Bronchial epithelial cell (primary cell): Measurements from ENCODE around the gene TBC1D9B. TPM values are rescaled to one million over a fixed set of nuclear protein-coding genes. Genes with fewer than 3 reads are reported as not detected.

ENCODE experiments used
- DNase-seq: peaks from one replicate; pipeline ENCODE4 v3.0.0-alpha.2; 2010; ENCODE audit warnings: low read depth
- FAIRE-seq: peaks from 2 replicates; lab custom pipeline; 2011; peaks lifted over from hg19 to GRCh38; lab: Jason Lieb, UNC
- H3K27me3 ChIP-seq: 2 replicates; pipeline ENCODE4 v1.5.1; 2011; ENCODE audit warnings: low read length; ENCODE audit not compliant: control insufficient read depth, insufficient read depth
- H3K36me3 ChIP-seq: 2 replicates; pipeline ENCODE4 v1.5.1; 2011; ENCODE audit warnings: low read length; ENCODE audit not compliant: control insufficient read depth, insufficient read depth
- H3K4me3 ChIP-seq: 2 replicates; pipeline ENCODE4 v1.5.1; 2011; ENCODE audit warnings: mild to moderate bottlenecking, low read depth, low read length, control low read depth
- total RNA-seq: library from RNA; depleted of rRNA; stranded (reverse); fragments of >200 nt; gene quantifications from 2 replicates; pipeline ENCODE4 v1.2.1, GENCODE V29; 2014
- TF ChIP-seq, protein P1 (sequence below): IDR thresholded peaks from 2 replicates; pipeline ENCODE4 v1.5.1; 2011; ENCODE audit warnings: mild to moderate bottlenecking, moderate library complexity, low read length, control low read depth, inconsistent platforms; ENCODE audit not compliant: insufficient read depth, severe bottlenecking

TBC1D9B gene
- total RNA-seq, 1 donor from 2014 or later: 37.6 TPM

DNA sequence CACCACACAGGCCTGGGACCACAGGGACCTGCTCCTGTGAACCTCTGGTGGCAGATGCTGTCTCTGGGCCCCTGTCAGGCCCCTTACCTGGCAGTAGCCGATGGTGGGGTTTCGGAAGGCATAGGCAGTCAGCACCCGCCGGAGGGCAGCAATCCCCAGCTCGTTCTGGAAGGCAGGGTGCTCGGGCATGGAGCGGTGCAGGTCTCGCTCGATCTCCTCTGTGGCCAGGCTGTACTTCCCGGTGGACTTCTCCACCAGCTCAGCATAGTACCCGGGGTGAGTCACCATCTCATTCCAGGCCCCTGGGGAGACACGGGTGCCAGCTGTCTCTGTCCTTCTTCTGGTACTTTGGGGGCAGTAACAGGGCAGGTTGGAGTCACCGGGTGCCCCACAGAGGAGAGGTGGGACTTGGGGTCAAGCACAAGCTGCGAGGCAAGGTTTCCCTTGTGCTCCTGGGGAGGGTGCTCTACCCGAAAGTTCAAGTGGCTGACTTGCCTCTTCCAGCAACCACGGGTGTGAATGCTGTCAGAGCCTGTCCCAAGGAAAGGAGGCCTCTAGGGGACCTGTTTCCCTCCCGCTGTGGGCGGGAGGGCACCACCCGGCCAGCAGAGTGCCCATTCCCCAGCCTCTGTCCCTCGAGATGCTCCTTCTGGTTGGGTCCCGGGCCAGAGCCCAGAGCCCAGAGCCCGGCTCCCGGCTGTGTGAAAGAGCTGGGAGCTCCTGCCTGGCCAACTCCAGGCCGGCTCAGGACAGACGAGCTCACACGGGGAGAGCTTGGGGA, 29.3 kb downstream of the TBC1D9B start:
- Histone ChIP-seq H3K36me3 (peaks cover 20% of the 10 kb centered on the region), H3K27me3 (no peaks in the 10 kb centered on the region), H3K4me3 (no peak overlapping the region)
- FAIRE-seq (no peak), DNase-seq (no peak)
- TF ChIP-seq, protein P1, sequence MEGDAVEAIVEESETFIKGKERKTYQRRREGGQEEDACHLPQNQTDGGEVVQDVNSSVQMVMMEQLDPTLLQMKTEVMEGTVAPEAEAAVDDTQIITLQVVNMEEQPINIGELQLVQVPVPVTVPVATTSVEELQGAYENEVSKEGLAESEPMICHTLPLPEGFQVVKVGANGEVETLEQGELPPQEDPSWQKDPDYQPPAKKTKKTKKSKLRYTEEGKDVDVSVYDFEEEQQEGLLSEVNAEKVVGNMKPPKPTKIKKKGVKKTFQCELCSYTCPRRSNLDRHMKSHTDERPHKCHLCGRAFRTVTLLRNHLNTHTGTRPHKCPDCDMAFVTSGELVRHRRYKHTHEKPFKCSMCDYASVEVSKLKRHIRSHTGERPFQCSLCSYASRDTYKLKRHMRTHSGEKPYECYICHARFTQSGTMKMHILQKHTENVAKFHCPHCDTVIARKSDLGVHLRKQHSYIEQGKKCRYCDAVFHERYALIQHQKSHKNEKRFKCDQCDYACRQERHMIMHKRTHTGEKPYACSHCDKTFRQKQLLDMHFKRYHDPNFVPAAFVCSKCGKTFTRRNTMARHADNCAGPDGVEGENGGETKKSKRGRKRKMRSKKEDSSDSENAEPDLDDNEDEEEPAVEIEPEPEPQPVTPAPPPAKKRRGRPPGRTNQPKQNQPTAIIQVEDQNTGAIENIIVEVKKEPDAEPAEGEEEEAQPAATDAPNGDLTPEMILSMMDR: no peak

DNA sequence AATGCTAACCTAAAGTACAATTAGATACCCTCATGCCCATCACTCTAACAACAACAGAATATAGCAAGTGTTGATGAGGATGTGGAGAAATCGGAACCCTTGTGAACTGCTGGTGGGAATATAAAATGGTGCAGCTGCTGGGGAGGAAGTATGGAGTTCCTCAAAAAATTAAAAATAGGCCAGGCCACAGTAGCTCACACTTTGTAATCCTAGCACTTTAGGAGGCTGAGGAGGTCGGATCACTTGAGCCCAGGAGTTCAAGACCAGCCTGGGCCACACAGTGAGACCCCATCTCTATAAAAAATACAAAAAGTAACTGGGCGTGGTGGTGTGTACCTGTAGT, 31.1 kb downstream of the TBC1D9B start:
- FAIRE-seq (no peak), DNase-seq (no peak)
- TF ChIP-seq, protein P1: no peak
- Histone ChIP-seq H3K27me3 (no peaks in the 10 kb centered on the region), H3K4me3 (no peak overlapping the region), H3K36me3 (peaks cover 33% of the 10 kb centered on the region)

DNA sequence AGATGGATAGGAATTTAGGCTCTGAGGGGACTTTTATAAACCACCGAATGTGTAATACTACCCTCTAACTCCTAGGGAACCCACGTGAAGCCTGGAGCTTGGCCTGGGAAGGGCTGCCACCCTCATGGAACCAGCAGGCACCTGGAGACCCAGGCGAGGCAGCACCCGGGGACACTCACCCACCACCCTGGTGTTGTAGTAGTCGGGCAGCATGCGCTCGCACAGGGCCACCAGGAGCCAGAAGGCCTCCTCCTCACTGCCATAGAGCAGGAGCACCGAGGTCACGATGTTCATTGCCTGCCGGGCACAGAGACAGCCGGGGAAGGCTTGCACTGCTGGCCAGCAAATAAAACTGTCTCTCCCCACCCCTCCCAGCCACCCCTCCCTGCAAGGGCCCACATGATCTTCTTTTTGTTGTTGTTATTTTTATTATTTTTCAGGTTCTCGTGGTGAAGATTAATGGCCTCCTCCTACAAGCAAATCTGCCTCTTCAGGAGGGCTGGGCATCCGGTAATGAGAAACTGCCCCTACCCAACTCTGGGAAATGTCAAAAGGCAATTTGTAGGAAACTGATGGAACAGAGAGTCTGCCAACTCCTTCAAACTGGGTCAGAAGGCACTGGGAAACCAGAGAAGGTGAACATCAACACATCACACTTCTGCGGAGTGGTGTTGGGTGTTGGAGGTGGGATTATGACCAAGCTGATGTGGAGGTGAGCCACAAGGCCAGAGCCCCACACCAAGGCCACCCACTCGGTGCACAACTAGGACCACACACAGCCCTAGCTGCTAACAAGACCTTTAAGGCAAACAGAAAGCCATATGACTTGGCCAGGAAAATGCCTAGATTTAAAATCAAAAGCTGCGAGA, 31.7 kb downstream of the TBC1D9B start:
- Histone ChIP-seq H3K36me3 (peaks cover 32% of the 10 kb centered on the region), H3K4me3 (no peak overlapping the region), H3K27me3 (no peaks in the 10 kb centered on the region)
- TF ChIP-seq, protein P1: no peak
- DNase-seq: no peak
- no peak for FAIRE-seq

DNA sequence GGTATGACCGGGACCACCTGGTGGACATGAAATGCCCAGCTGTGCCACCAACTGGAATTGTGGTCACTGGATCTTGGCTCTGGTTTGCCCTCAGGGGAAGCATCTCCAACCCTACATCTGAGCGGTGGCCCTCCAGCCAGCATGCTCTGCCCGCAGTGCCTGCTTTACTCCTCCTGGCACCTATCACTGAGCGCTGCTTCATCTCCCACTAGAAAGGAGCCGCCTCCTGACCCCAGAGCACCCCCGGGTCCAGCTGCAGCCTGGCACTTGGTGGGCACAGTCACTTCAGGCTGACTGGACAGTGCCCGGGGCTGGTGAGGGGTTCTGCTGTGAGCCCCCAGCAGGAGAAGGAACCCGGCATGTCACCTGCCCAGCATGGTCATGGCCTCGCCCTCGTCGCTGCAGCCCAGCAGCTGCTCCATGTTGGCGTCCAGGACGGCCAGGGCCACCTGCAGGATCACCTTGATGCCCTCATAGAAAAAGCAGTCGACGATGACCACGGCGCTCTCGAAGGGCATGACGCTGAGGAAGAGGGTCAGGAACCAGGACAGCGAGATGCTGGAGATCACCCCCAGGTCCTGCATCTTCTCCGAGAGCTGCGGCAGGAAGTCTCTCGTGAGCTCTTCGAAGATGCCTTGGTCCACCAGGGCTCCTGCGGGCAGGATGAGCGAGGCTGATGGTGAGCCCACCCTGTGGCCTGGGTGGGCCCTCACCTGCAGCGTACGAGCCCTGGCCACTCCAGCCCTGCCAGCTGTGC, 33.0 kb downstream of the TBC1D9B start:
- H3K4me3 ChIP-seq: no peak overlapping the region
- DNase-seq: no peak
- TF ChIP-seq, protein P1: no peak
- peaks cover 33% of the 10 kb centered on the region for H3K36me3 ChIP-seq
- no peaks in the 10 kb centered on the region for H3K27me3 ChIP-seq
- FAIRE-seq: no peak

DNA sequence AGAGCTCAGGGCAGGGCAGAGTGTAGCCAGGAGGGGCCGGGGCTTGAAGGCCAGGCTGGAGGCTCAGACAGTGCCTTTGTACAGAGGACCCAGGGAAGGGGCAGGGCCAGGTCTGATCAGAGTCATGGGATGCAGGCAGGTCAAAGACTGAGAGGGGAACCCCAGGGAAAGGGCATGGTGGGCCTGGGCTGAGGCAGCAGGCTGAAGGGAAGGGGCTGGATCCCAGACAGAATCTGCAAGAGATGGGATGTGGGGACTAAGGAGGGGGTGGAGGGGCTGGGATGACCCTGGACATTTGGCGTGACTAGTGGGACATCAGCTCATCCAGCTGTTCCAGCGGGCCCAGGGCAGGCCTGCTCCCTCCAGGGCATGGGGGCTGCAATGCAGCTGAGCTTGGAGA, 33.6 kb downstream of the TBC1D9B start:
- TF ChIP-seq, protein P1: no peak
- Histone ChIP-seq H3K27me3 (no peaks in the 10 kb centered on the region), H3K4me3 (no peak overlapping the region), H3K36me3 (peaks cover 39% of the 10 kb centered on the region)
- DNase-seq: no peak
- FAIRE-seq: no peak
